Nephron (organoid): ENCODE data around the gene NDC1.

Experiments used
- H3K27ac Mint-ChIP-seq, 3 experiments: 2 replicates each; pipeline ENCODE4 v1.8.0; 2020; ENCODE audit warnings: mixed read lengths in 3 of 3, mild to moderate bottlenecking in 2 of 3, moderate library complexity in 1 of 3
- H3K27me3 Mint-ChIP-seq: 2 replicates; pipeline ENCODE4 v1.8.0; 2021; ENCODE audit warnings: low read depth, mild to moderate bottlenecking, moderate library complexity, mixed read lengths
- H3K36me3 Mint-ChIP-seq: 2 replicates; pipeline ENCODE4 v1.8.0; 2020; ENCODE audit warnings: low read depth, mixed read lengths
- H3K4me1 Mint-ChIP-seq: 2 replicates; pipeline ENCODE4 v1.8.0; 2020; ENCODE audit warnings: mixed read lengths
- H3K4me3 Mint-ChIP-seq, 3 experiments: 2 replicates each; pipeline ENCODE4 v1.8.0; 2020; ENCODE audit warnings: mild to moderate bottlenecking in 3 of 3, mixed read lengths in 3 of 3, moderate library complexity in 2 of 3
- H3K9me3 Mint-ChIP-seq: 2 replicates; pipeline ENCODE4 v1.8.0; 2020; ENCODE audit warnings: mixed read lengths
- TF ChIP-seq, protein P1 (sequence below), 3 experiments: fragments of 200-600 bp; sonication (generic); IDR thresholded peaks; one replicate each; pipeline ENCODE4 v1.5.0; 2021; ENCODE audit warnings: antibody characterized with exemption in 3 of 3; ENCODE audit not compliant: unreplicated experiment in 3 of 3

NDC1 gene

GRCh38 chr1:53715478-53715877 lies 122.6 kb downstream of the NDC1 start:
- no peaks in the 10 kb centered on the region for H3K36me3 Mint-ChIP-seq
- no peaks in the 10 kb centered on the region for H3K4me1 Mint-ChIP-seq
- H3K9me3 Mint-ChIP-seq, result no peaks in the 10 kb centered on the region
- H3K4me3 Mint-ChIP-seq, result no peak overlapping the region
- TF ChIP-seq, protein P1, sequence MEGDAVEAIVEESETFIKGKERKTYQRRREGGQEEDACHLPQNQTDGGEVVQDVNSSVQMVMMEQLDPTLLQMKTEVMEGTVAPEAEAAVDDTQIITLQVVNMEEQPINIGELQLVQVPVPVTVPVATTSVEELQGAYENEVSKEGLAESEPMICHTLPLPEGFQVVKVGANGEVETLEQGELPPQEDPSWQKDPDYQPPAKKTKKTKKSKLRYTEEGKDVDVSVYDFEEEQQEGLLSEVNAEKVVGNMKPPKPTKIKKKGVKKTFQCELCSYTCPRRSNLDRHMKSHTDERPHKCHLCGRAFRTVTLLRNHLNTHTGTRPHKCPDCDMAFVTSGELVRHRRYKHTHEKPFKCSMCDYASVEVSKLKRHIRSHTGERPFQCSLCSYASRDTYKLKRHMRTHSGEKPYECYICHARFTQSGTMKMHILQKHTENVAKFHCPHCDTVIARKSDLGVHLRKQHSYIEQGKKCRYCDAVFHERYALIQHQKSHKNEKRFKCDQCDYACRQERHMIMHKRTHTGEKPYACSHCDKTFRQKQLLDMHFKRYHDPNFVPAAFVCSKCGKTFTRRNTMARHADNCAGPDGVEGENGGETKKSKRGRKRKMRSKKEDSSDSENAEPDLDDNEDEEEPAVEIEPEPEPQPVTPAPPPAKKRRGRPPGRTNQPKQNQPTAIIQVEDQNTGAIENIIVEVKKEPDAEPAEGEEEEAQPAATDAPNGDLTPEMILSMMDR (IDR thresholded peaks at IDR 0.05; ENCODE audit: unreplicated experiment in 3 of 3), result peak; percentile 48 to 58 (median 51)
- no peak overlapping the region for H3K27ac Mint-ChIP-seq
- H3K27me3 Mint-ChIP-seq, result peaks cover 24% of the 10 kb centered on the region
